Measurements from ENCODE around the gene SMIM44. TPM values are rescaled to one million over a fixed set of nuclear protein-coding genes. Genes with fewer than 3 reads are reported as not detected.

The SMIM44 gene
- total RNA-seq, 1 experiment from 2014 or later: not detected

- DNase-seq: no peak
- H3K4me3 Mint-ChIP-seq: peak overlapping the region; percentile 91 to 95
- no peak overlapping the region for H2BK120ac ChIP-seq (ENCODE audit: low read depth, low read length, poor library complexity, severe bottlenecking)
- TF ChIP-seq CTCF (conservative IDR thresholded peaks at IDR 0.05): no peak
- no peak overlapping the region for H2BK5ac ChIP-seq (ENCODE audit: insufficient read length, low read length)
- peak overlapping the region; percentile 95 for H3K4me2 ChIP-seq (ENCODE audit: insufficient read depth, insufficient read length, low read length)
- H3K9ac ChIP-seq (ENCODE audit: extremely low read depth, insufficient read length, low read length): peak overlapping the region; percentile 96
- no peak overlapping the region for H4K8ac ChIP-seq (replicated peaks; ENCODE audit: insufficient read length, low read depth, low read length)
- no peaks in the 10 kb centered on the region; a peak in 1 of 5 replicates for H3K9me3 Mint-ChIP-seq
- H3K4me1 Mint-ChIP-seq: peaks cover 11 to 14% of the 10 kb centered on the region in 2 experiments
- H4K20me1 ChIP-seq (ENCODE audit: control insufficient read depth, insufficient read depth, insufficient read length): no peaks in the 10 kb centered on the region
- no peak overlapping the region for H2AFZ ChIP-seq (ENCODE audit: low read length)
- peaks cover 10% of the 10 kb centered on the region for H3K79me2 ChIP-seq (ENCODE audit: insufficient read depth, low read length)
- no peak overlapping the region for H4K5ac ChIP-seq (ENCODE audit: insufficient read length, low read depth, low read length)
- peak overlapping the region; percentile 54 for H3K18ac ChIP-seq (ENCODE audit: insufficient read length, low read depth, low read length)
- H3K4me1 ChIP-seq (ENCODE audit: insufficient read depth, low read length): no peaks in the 10 kb centered on the region
- WGBS (ENCODE audit: extremely low coverage, insufficient read length, low lambda C conversion rate): no CpG with 5 or more reads among the region's 18 CpGs
- peaks cover 6% of the 10 kb centered on the region for H3K23me2 ChIP-seq (ENCODE audit: insufficient read length, low read depth, low read length, poor library complexity, severe bottlenecking)
- H3K27me3 Mint-ChIP-seq (ENCODE audit: low read depth): no peaks in the 10 kb centered on the region
- H3K9me3 ChIP-seq (ENCODE audit: control insufficient read depth, low read depth, low read length): no peaks in the 10 kb centered on the region
- no peak overlapping the region for H2BK15ac ChIP-seq (ENCODE audit: low read depth, low read length)
- H3K27me3 ChIP-seq (ENCODE audit: insufficient read depth, low read length): no peaks in the 10 kb centered on the region
- H3T11ph ChIP-seq (ENCODE audit: low read length): no peak overlapping the region
- no peak overlapping the region for H3K4ac ChIP-seq (ENCODE audit: low read depth, low read length)
- peaks cover 12 to 28% (median 28%) of the 10 kb centered on the region in 3 experiments; a peak in 6 of 7 replicates for H3K36me3 Mint-ChIP-seq (ENCODE audit: insufficient read depth in 1 of 3, low read depth in 3 of 3)
- no peak overlapping the region for H2BK12ac ChIP-seq (ENCODE audit: insufficient read length, low read depth, low read length)
- H3K27ac Mint-ChIP-seq: peak overlapping the region; percentile 99; a peak in 5 of 7 replicates
- no peak overlapping the region for H4K91ac ChIP-seq (ENCODE audit: insufficient read length, low read depth, low read length)
- no peak overlapping the region for H3K23ac ChIP-seq (ENCODE audit: insufficient read length, low read depth, low read length)
- H2AK5ac ChIP-seq (ENCODE audit: insufficient read length, low read length): no peak overlapping the region
- no peak overlapping the region for H3K56ac ChIP-seq (ENCODE audit: insufficient read length, low read depth, low read length)
- H2BK20ac ChIP-seq (ENCODE audit: low read depth, low read length, poor library complexity, severe bottlenecking): no peak overlapping the region
- H3K14ac ChIP-seq (ENCODE audit: insufficient read depth, low read length): peak overlapping the region; percentile 97; the same call in 1 of the 2 replicates
- no peaks in the 10 kb centered on the region for H3K79me1 ChIP-seq (ENCODE audit: insufficient read depth, low read depth, low read length, poor library complexity, severe bottlenecking)
- no peak overlapping the region for H3K27ac ChIP-seq (ENCODE audit: insufficient read length, low read depth, low read length)
These were observed 16.6 kb upstream of the SMIM44 start for GRCh38 chr19:3499738-3500428.
